ENCODE data around the gene ADGRD2. TPM values are rescaled to one million over a fixed set of nuclear protein-coding genes. Genes with fewer than 3 reads are reported as not detected.

Gene ADGRD2
- total RNA-seq, 4 donors from 2014 or later = not detected

DNA sequence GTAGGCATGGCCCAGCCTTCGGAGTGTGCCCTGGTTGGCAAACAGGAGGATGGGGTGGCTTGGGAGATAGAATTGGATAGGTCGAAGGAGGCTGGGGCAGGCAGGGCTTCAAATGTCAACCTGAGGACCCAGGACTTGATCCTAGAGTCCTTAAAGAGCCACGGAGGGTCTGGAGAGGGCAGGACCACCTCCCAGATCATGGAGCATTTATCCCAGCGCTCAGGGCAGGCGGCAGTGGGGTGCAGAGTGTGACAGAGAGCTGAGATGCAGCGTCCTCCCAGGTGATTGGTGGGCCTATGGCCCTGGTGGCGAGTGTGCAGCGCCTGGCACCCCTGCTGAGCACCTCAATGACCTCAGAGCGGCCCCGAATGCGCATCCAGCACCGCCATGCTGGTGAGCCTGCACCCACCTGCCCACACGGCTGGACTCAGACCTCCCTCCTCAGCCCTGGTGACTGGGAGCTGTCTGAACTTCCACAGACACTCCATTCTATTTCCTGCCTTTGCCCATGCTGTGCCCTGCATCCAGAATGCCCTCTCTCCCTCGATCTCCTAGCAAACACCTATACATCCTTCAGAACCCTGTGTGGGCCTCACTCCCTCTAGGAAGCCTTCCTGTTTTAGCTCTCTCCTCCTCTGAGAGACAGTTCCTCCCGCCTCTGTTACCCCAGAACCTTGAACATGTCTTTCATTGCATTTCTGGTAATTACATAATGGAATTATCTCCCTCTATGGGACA lies 6.3 kb downstream of the ADGRD2 start:
- DNase-seq (ENCODE audit: low spot score) (no peak), ATAC-seq (ENCODE audit: low FRiP score) (no peak)
- TF ChIP-seq, protein P1, sequence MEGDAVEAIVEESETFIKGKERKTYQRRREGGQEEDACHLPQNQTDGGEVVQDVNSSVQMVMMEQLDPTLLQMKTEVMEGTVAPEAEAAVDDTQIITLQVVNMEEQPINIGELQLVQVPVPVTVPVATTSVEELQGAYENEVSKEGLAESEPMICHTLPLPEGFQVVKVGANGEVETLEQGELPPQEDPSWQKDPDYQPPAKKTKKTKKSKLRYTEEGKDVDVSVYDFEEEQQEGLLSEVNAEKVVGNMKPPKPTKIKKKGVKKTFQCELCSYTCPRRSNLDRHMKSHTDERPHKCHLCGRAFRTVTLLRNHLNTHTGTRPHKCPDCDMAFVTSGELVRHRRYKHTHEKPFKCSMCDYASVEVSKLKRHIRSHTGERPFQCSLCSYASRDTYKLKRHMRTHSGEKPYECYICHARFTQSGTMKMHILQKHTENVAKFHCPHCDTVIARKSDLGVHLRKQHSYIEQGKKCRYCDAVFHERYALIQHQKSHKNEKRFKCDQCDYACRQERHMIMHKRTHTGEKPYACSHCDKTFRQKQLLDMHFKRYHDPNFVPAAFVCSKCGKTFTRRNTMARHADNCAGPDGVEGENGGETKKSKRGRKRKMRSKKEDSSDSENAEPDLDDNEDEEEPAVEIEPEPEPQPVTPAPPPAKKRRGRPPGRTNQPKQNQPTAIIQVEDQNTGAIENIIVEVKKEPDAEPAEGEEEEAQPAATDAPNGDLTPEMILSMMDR (IDR thresholded peaks at IDR 0.05) = no peak

DNA sequence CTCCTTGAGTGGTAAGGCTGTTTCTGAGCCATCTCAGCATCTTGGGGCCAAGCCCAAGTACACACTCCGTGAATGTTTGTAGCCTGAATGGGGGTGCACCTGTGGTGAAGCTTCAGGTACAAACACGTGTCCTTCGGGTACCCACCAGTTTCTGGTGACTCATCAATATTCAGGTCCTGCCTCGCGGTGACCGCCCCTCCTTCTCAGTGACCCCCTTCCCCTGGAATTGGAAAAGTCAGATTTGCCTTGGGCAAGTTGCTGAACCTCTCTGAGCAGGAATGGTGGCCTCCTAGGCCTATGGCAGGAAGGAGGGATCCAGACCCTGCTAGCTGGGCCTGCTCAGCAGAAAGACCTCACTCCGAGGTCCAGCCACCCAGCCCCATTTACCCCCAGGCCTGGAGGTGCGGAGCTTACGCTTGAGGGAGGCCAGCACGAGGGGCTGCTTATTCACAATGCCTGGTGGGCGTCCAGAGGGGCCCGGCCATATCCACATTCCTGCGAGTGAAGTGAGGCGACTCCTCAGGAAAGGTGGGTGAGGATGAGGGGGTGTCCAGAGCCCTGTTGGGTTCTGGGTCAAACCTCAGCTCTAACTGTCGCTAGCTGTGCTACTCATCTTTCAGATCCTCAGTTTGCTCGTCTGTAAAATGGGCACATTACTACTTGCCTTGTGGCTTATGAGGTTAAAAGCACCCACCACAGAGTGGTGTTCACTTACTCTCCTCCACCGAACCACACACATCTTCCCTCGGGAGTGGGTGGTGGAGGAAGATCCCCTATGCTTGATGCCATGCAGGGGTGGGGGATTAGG lies 7.0 kb downstream of the ADGRD2 start:
- no peak for DNase-seq (ENCODE audit: low spot score)
- TF ChIP-seq, protein P1 (IDR thresholded peaks at IDR 0.05) = no peak

DNA sequence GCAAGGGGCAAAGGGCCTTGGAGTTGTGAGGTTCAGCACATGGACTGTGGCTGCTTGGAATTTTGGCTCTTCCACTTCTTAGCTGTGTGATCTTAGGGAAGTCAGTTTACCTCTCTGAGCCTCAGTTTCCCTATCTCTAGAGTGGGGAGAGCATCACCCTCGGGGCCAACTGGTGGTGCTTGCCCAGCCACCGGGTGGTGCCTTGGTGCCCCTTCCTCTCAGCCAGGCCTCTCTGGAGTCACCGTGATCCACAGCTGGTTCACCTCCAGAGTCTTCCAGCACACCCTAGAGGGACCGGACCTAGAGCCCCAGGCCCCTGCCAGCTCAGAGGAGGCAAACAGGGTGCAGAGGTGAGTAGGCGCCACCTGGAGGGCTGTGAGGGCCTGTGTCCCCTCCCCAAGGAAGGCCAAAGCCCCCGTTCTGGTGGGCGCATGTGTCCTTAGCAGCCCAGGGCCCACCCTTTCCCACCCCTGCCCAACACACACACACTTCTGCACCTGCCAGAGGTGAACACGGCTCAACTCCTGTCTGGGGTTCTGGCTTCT lies 7.7 kb downstream of the ADGRD2 start:
- no peak for DNase-seq (ENCODE audit: low spot score)
- TF ChIP-seq, protein P1 (IDR thresholded peaks at IDR 0.05) = no peak
- no peak for ATAC-seq (ENCODE audit: low FRiP score)

More for the DNA sequence above, 7.0 kb downstream of the ADGRD2 start:
- ATAC-seq (ENCODE audit: low FRiP score) = no peak

DNA sequence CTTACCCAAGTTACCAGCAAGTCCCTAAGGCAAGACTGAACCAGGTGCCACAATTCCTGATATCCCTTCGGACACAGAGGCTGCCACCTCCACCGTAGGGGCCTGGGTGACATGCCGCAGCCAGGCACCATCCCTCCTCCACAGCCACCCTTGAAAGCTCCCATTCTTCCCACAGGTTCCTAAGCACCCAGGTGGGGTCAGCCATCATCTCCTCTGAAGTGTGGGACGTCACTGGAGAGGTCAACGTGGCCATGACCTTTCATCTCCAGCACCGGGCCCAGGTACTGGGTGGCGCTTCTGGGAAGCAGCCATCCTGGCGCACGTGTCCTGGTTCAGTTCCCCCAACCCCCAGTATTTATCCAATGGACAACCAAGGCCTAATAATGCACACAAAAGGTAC lies 8.2 kb downstream of the ADGRD2 start:
- ATAC-seq (ENCODE audit: low FRiP score) = no peak
- TF ChIP-seq, protein P1 (IDR thresholded peaks at IDR 0.05) = no peak
- no peak for DNase-seq (ENCODE audit: low spot score)

DNA sequence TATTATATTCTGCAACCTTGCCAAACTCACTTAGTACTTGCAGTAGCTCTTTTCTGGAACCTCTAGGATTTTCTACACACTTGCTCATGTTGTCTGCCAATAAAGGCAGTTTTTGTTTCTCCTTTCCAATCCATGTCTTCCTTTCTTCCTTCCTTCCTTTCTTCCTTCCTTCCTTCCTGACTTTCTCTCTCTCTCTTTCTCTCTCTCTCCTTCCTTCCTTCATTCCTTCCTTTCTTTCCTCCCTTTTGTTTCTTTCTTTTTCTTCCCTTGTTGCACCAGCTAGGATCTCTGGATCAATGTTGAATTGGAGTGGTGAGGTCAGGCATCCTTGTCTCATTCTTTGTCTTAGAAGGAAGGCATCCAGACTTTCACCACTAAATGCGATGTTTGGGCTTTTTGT lies 12.5 kb downstream of the ADGRD2 start:
- no peak for DNase-seq (ENCODE audit: low spot score)
- TF ChIP-seq, protein P1 (IDR thresholded peaks at IDR 0.05) = no peak
- ATAC-seq (ENCODE audit: low FRiP score) = no peak

DNA sequence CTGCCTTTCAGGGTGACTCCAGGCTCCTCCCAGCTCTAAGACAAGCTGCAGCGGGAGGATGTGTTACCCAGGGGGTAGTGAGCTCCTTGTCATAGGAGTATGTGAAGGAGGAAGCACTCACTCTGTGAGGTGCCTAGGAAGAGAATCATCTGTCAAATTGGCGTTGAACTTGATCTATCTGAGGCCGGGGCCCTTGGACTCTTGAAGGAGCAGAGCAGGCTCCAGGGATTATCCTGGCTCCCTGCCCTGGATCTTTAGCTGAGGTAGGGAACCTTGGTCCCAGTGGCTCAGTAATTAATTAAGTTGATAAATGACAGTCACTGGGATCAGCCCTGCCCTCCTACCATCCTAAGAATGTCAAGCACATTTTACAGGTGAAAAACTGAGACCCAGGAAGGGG lies 15.5 kb downstream of the ADGRD2 start:
- TF ChIP-seq, protein P1 (IDR thresholded peaks at IDR 0.05) = no peak
- ATAC-seq (ENCODE audit: low FRiP score) = no peak
- no peak for DNase-seq (ENCODE audit: low spot score)

All from omental fat pad (tissue), 4 donors.